GM12875 (cell line): ENCODE results near the gene LMBR1.
"Not testable (repeated sequence)": the region's sequence is repeated elsewhere in the genome, so short reads cannot be mapped to it uniquely, and the experiment has no call there.

Experiments
- H3K4me3 ChIP-seq: one replicate; pipeline ENCODE4 v1.5.1; 2011; ENCODE audit warnings: low read depth, low read length, control low read depth
- TF ChIP-seq, protein P1 (sequence below): IDR thresholded peaks from 2 replicates; pipeline ENCODE4 v1.5.1; 2011; ENCODE audit warnings: low read depth, mild to moderate bottlenecking, control low read depth, inconsistent platforms, low read length, moderate library complexity, borderline replicate concordance; ENCODE audit not compliant: insufficient read depth

Gene LMBR1

DNA sequence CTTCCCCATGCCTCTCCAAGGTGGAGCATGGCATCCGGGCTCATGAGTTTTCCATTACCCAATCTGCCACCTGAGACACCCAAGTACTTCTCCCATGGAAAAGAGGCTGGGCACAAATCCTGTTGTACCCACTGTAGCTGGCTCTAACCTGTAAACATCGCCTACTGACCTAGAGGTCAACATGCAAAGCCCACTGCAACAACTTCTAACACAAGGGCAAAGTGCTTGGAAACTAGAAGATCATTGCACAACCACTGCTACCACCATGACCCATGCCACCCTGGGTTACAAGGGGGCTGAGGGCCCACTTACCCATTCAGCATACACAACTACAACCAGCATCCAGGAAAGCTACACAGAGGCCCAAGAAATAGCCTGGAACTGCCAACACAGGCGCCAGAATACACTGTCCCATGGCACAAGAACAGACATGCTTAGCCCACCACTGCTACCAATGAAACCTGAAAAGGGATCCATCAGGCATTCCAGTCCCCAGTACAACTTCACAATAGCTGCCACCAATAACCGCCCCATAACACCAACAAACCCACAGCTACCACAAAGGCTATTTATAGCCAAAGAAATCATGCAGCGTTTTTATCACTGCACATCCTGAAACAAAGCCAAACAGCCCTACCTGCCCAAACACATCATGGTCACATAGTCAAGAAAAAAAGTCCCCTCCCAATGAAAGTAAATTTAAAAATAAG is 189.1 kb downstream of the LMBR1 start:
- TF ChIP-seq, protein P1, sequence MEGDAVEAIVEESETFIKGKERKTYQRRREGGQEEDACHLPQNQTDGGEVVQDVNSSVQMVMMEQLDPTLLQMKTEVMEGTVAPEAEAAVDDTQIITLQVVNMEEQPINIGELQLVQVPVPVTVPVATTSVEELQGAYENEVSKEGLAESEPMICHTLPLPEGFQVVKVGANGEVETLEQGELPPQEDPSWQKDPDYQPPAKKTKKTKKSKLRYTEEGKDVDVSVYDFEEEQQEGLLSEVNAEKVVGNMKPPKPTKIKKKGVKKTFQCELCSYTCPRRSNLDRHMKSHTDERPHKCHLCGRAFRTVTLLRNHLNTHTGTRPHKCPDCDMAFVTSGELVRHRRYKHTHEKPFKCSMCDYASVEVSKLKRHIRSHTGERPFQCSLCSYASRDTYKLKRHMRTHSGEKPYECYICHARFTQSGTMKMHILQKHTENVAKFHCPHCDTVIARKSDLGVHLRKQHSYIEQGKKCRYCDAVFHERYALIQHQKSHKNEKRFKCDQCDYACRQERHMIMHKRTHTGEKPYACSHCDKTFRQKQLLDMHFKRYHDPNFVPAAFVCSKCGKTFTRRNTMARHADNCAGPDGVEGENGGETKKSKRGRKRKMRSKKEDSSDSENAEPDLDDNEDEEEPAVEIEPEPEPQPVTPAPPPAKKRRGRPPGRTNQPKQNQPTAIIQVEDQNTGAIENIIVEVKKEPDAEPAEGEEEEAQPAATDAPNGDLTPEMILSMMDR, result no peak
- H3K4me3 ChIP-seq, result no peak overlapping the region

DNA sequence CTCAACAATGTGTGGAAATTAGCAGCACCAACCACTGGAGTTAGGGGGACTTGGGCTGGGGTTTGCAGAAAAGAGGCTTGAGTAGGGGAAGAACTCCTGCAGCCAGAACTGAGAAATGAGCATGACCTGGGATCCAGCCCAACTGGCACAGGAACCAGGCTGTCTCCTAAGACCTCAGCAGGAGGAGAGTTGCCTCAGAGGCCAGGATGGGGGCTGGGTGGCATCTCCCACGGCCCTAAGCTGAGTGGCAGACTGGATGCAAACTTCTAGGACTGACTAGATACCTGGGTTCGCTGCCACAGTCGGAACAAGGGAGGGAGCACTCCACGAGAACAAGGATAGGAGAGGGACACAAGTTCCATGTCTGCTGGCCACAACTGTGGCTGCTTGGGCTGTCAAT is 189.8 kb downstream of the LMBR1 start:
- TF ChIP-seq, protein P1, result no peak
- H3K4me3 ChIP-seq, result no peak overlapping the region

DNA sequence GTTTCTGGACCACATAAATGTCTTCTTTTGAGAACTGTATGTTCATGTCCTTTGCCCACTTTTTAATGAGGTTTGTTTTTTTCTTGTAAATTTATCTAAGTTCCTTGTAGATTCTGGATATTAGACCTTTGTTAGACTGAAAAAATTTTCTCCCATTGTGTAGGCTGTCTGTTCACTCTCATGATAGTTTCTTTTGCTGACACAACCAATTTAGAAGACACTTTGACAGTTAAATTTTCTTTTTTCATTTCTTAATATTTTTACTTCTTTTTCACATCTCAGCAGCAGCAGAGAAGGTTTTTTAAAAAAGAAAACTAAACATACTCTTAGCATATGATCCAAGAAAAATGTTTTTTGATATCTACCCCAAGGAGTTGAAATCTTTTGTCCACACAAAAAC is 190.6 kb downstream of the LMBR1 start:
- TF ChIP-seq, protein P1, result no peak

DNA sequence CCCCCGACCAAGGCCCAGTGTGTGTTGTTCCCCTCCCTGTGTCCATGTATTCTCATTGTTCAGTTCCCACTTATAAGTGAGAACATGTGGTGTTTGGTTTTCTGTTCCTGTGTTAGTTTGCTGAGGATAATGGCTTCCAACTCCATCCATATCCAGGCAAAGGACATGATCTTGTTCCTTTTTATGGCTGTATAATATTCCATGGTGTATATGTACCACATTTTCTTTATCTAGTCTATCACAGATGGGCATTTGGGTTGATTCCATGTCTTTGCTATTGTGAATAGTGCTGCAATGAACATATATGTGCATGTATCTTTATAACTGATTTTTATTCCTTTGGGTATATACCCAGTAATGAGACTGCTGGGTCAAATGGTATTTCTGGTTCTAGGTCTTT is 191.2 kb downstream of the LMBR1 start:
- not testable (repeated sequence) for H3K4me3 ChIP-seq

More for the DNA sequence above, 190.6 kb downstream of the LMBR1 start:
- no peak overlapping the region for H3K4me3 ChIP-seq

DNA sequence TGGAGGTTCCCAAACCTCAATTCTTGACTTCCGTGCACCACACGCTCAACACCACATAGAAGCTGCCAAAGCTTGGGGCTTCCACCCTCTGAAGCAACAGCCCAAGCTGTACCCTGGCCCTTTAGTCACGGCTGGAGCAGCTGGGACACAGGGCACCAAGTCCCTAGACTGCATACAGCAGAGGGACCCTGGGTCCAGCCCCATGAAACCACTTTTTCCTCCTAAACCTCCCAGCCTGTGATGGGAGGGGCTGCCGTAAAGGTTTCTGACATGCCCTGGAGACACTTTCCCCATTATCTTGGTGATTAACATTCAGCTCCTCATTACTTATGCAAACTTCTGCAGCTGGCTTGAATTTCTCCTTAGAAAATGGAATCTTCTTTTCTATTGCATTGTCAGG is 194.5 kb downstream of the LMBR1 start:
- H3K4me3 ChIP-seq, result not testable (repeated sequence)

DNA sequence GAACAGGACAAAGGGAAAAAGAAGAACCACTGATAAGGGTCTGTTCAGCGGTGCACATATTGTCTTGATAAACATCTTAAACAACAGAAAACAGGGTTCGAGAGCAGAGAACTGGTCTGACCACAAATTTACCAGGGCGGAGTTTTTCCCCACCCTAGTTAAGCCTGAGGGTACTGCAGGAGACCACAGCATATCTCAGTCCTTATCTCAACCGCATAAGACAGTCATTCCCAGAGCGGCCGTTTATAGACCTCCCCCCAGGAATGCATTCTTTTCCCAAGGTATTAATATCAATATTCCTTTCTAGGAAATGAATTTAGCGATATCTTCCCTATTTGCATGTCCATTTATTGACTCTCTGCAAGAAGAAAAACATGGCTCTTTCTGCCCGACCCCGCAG is 195.7 kb downstream of the LMBR1 start:
- H3K4me3 ChIP-seq, result not testable (repeated sequence)

DNA sequence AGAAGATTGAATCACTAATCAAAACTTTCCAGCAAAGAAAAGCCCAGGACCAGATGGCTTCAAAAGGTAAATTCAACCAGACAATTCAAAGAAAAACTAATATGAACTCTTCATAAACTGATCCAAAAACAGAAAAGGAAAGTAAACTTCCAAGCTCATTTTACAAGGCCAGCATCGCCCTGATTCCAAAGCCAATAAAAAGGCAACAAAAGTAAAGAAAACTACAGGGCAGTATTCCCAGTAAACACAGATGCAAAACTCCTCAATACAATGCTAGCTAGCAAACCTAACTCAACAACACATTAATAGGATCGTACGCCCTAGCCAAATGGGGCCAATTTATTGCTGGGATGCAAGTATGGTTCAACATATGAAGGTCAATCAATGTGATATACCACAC is 199.4 kb downstream of the LMBR1 start:
- TF ChIP-seq, protein P1, result no peak
- no peak overlapping the region for H3K4me3 ChIP-seq

DNA sequence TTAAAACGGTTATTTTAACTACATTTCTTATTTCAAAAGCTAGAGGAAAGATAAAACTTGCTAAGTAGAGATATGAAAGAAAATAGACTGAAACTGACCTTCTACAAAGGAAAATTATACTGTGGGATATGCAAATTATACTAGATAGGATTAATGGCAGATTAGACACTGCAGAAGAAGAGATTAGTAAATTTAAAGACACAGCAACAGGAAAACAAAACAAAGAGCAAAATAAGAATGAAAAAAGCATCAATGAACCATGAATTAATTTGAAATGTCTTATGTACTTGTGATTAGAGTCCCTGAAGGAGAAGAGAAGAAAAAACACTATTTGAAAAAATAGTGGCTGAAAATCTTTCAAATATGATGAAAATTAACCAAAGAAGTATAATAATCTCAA is 200.1 kb downstream of the LMBR1 start:
- TF ChIP-seq, protein P1, result no peak
- H3K4me3 ChIP-seq, result no peak overlapping the region

DNA sequence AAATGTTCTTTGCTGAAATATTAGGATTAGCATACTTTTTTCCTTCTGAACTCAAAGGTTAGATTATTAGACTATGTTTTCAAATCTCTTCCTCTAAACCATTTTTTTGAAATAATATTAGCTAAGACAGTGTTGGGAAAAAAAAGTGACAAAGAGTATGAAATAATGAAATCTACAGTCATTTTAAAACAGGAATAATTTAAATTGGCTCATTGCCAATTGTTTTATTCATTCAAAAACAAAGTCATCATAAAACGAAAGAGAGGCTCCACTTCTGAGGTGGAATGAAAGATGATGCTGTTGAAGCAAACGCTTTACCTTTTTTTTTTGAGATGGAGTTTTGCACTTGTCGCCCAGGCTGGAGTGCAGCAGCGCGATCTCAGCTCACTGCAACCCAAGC is 201.2 kb downstream of the LMBR1 start:
- TF ChIP-seq, protein P1, result no peak
- H3K4me3 ChIP-seq, result no peak overlapping the region
